NT2/D1 (cell line): ENCODE data around the gene HLA-DPB1.
"Not testable (repeated sequence)": the region's sequence is repeated elsewhere in the genome, so short reads cannot be mapped to it uniquely, and the experiment has no call there.

ENCODE experiments used
- SUZ12 ChIP-seq: IDR thresholded peaks from 2 replicates; pipeline ENCODE4 v1.6.1; 2011; ENCODE audit not compliant: insufficient read length, insufficient read depth; ENCODE audit errors: extremely low read depth
- YY1 ChIP-seq: IDR thresholded peaks from 2 replicates; pipeline ENCODE4 v1.6.1; 2011; ENCODE audit not compliant: insufficient read length, insufficient read depth
- ZNF274 ChIP-seq: IDR thresholded peaks from 2 replicates; pipeline ENCODE4 v1.6.1; 2011; ENCODE audit warnings: mild to moderate bottlenecking, low read depth, low read length

- not testable (repeated sequence) for TF ChIP-seq ZNF274, SUZ12, YY1
Observed at GRCh38 chr6:33063435-33063834, 12.4 kb upstream of the HLA-DPB1 start.
